ENCODE measurements around the gene CTBP2. TPM values are rescaled to one million over a fixed set of nuclear protein-coding genes. Genes with fewer than 3 reads are reported as not detected.
A peak's percentile ranks its signal among the peaks of the same experiment; 100 is the strongest.

CTBP2 gene
- total and polyA plus RNA-seq, 8 donors: 21.3 to 169 (median 61.6) TPM

GRCh38 chr10:125026036-125026931, 134.1 kb downstream of the CTBP2 start:
- Histone ChIP-seq H3K27me3 (no peaks in the 10 kb centered on the region), H3K9me3 (no peaks in the 10 kb centered on the region), H3K4me3 (no peak overlapping the region), H3K4me1 (peaks cover 67 to 87% (median 75%) of the 10 kb centered on the region in 4 donors), H3K27ac (peak overlapping the region in 2 of 5 donors; percentile 7 to 67), H3K36me3 (peaks cover 12 to 29% (median 19%) of the 10 kb centered on the region in 4 donors)
- 94 to 97% (median 96%) methylated on average over 38 to 51 of the region's 51 CpGs for WGBS, 5 donors
- TF ChIP-seq EP300 (IDR thresholded peaks at IDR 0.05): no peak
- TF ChIP-seq POLR2AphosphoS5 (IDR thresholded peaks at IDR 0.05): no peak
- TF ChIP-seq, protein P1, sequence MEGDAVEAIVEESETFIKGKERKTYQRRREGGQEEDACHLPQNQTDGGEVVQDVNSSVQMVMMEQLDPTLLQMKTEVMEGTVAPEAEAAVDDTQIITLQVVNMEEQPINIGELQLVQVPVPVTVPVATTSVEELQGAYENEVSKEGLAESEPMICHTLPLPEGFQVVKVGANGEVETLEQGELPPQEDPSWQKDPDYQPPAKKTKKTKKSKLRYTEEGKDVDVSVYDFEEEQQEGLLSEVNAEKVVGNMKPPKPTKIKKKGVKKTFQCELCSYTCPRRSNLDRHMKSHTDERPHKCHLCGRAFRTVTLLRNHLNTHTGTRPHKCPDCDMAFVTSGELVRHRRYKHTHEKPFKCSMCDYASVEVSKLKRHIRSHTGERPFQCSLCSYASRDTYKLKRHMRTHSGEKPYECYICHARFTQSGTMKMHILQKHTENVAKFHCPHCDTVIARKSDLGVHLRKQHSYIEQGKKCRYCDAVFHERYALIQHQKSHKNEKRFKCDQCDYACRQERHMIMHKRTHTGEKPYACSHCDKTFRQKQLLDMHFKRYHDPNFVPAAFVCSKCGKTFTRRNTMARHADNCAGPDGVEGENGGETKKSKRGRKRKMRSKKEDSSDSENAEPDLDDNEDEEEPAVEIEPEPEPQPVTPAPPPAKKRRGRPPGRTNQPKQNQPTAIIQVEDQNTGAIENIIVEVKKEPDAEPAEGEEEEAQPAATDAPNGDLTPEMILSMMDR (IDR thresholded peaks at IDR 0.05): no peak
- TF ChIP-seq POLR2A (IDR thresholded peaks at IDR 0.05): no peak
- no peak for DNase-seq
- intact Hi-C loops (cut with DNase I; ENCODE audit: low total_unique reads): no loop called here

GRCh38 chr10:125025341-125025740, 135.0 kb downstream of the CTBP2 start:
- no peaks in the 10 kb centered on the region for H3K27me3 ChIP-seq
- no peaks in the 10 kb centered on the region for H3K9me3 ChIP-seq
- intact Hi-C loops (cut with DNase I; ENCODE audit: low total_unique reads): no loop called here
- 26 to 47% (median 31%) methylated on average over 12 of the region's 12 CpGs for WGBS, 5 donors
- TF ChIP-seq POLR2AphosphoS5 (IDR thresholded peaks at IDR 0.05) (no peak), EP300 (IDR thresholded peaks at IDR 0.05) (no peak)
- peak overlapping the region in 3 of 5 donors; percentile 35 to 76 (median 67) for H3K27ac ChIP-seq
- DNase-seq: peak in 1 of 2 donors; percentile 29
- H3K4me1 ChIP-seq: peaks cover 63 to 87% (median 68%) of the 10 kb centered on the region in 4 donors
- H3K4me3 ChIP-seq: no peak overlapping the region
- peaks cover 12 to 35% (median 23%) of the 10 kb centered on the region in 4 donors for H3K36me3 ChIP-seq

DNA sequence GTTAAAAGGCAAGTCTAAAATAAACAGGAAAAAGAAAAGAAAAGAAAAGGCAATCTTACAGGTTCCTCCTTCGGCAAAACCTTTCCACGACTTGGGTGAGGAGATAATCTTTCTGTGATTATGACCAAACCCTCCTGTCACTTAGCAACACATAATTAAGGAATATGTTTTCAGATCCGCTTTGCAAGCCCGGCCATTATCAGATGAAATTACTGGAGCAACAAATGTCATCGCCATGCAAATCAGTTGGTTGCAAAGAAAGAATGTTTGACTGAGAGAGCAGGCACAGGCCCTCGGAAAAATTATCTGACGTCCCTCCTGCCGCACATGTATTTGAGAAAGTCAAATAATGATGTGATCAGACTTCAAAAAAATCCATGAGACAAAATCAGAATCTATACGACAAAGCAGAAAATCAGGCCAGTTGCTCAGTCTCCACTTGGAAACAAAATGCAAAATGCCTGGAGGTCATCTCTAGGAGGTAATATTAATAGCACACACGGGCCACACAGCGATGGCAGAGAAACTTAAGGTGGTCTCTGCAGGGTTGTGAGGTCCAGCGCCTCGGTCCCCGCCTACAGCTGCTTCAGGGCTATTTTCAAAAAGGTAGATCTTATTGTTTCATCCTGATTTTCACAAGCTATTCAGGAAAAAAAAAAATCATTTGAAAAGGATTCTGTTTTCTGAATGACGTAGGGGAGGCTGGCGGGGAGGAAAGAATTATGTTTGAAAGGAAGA, 135.7 kb downstream of the CTBP2 start:
- H3K4me3 ChIP-seq: no peak overlapping the region
- intact Hi-C loops (cut with DNase I; ENCODE audit: low total_unique reads): no loop called here
- peak overlapping the region in 4 of 5 donors; percentile 60 to 76 (median 64) for H3K27ac ChIP-seq
- no peaks in the 10 kb centered on the region for H3K9me3 ChIP-seq
- H3K4me1 ChIP-seq: peaks cover 57 to 82% (median 64%) of the 10 kb centered on the region in 4 donors
- no peaks in the 10 kb centered on the region for H3K27me3 ChIP-seq
- 43 to 51% (median 49%) methylated on average over 16 of the region's 16 CpGs for WGBS, 5 donors
- DNase-seq: peak in 1 of 2 donors; percentile 64
- peaks cover 12 to 38% (median 24%) of the 10 kb centered on the region in 4 donors for H3K36me3 ChIP-seq
- TF ChIP-seq, protein P1 (IDR thresholded peaks at IDR 0.05): no peak
- TF ChIP-seq EP300 (IDR thresholded peaks at IDR 0.05) (no peak), POLR2AphosphoS5 (IDR thresholded peaks at IDR 0.05) (peak in 1 of 3 donors; percentile 2)

DNA sequence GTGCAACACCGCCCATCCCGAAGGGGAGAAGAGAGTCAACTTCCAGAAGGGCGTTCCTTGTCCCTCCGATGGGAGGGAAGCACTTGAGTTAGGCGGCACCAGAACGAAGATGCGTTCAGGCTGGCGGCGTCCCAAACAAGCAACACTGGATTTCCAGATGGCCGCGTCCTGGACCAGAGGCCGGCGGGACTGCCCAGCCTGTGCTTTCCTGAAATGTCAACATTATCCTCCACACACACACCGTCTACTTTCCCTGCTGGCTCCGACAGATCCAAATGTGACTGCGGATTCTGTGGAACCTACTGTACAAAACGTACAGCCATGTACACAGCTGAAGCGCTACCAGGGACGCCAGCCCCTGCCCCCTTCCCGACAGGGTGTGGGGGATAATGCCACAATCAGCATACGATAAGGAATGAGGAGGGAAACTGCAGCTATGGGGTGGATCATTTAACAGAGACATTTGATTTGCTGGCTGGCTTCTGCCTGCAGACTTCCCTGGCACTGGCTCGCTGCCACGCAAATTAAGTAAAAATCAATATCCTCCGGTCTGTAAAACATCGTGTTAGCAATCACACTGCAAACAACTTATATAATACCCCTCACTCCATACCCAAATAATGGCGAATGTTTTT, 136.4 kb downstream of the CTBP2 start:
- TF ChIP-seq POLR2AphosphoS5 (IDR thresholded peaks at IDR 0.05) (peak in 1 of 3 donors; percentile 4), EP300 (IDR thresholded peaks at IDR 0.05) (no peak), POLR2A (IDR thresholded peaks at IDR 0.05) (no peak)
- TF ChIP-seq, protein P1 (IDR thresholded peaks at IDR 0.05): no peak

More for the DNA sequence above, 136.4 kb downstream of the CTBP2 start:
- DNase-seq: peak; percentile 66 to 83
- Histone ChIP-seq H3K9me3 (no peaks in the 10 kb centered on the region), H3K27ac (peak overlapping the region; percentile 36 to 76 (median 62)), H3K27me3 (no peaks in the 10 kb centered on the region), H3K4me3 (peak overlapping the region in 2 of 4 donors; percentile 1 to 4), H3K36me3 (peaks cover 12 to 38% (median 24%) of the 10 kb centered on the region in 4 donors), H3K4me1 (peaks cover 50 to 80% (median 58%) of the 10 kb centered on the region in 4 donors)
- WGBS, 5 donors: 20 to 50% (median 26%) methylated on average over 21 to 26 of the region's 26 CpGs
- intact Hi-C loops (cut with DNase I; ENCODE audit: low total_unique reads): no loop called here

Measured in stomach (tissue), 9 donors.